Measurements from ENCODE around the gene CYTL1.
"Not testable (repeated sequence)": the region's sequence is repeated elsewhere in the genome, so short reads cannot be mapped to it uniquely, and the experiment has no call there.

CYTL1 gene

DNA sequence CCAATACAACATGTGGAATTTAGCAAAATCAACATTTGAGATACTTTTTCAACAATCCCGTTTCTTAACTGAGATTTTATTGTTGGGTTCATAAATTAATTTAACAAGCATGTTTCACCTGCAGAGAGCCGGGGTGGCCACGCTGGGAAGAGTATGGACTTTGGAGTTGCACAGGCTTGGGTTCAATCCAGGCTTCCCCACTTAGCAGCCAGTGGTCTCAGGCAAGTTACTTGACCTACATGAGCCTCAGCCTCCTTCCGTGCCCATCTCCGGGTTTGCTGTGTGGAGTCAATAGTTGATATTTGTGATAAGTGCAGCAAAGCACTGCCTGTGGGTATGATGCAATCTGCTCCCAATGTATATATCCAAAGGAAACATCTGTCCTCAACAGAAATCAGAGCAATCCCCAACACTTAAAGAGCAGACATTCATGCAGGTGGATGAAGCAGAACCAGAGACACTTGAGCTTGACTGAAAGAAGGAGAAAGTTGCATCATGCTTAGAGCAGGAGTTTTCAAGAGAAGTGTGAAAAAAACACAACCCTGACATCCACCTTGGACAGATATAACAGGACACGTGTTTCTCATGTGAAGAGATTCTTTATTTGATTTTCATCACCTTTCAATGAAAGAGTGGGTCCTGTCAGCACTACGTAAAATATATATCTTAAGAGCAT lies 5.1 kb downstream of the CYTL1 start:
- no peak for DNase-seq
- Mint-ChIP-seq H3K4me1 (peaks cover 13% of the 10 kb centered on the region), H3K27me3 (ENCODE audit: low read depth, poor library complexity) (peaks cover 44% of the 10 kb centered on the region), H3K9me3 (peaks cover 6% of the 10 kb centered on the region), H3K4me3 (no peak overlapping the region), H3K27ac (no peak overlapping the region), H3K36me3 (ENCODE audit: low read depth) (no peaks in the 10 kb centered on the region)
- TF ChIP-seq, protein P1, sequence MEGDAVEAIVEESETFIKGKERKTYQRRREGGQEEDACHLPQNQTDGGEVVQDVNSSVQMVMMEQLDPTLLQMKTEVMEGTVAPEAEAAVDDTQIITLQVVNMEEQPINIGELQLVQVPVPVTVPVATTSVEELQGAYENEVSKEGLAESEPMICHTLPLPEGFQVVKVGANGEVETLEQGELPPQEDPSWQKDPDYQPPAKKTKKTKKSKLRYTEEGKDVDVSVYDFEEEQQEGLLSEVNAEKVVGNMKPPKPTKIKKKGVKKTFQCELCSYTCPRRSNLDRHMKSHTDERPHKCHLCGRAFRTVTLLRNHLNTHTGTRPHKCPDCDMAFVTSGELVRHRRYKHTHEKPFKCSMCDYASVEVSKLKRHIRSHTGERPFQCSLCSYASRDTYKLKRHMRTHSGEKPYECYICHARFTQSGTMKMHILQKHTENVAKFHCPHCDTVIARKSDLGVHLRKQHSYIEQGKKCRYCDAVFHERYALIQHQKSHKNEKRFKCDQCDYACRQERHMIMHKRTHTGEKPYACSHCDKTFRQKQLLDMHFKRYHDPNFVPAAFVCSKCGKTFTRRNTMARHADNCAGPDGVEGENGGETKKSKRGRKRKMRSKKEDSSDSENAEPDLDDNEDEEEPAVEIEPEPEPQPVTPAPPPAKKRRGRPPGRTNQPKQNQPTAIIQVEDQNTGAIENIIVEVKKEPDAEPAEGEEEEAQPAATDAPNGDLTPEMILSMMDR (IDR thresholded peaks at IDR 0.05) = no peak

DNA sequence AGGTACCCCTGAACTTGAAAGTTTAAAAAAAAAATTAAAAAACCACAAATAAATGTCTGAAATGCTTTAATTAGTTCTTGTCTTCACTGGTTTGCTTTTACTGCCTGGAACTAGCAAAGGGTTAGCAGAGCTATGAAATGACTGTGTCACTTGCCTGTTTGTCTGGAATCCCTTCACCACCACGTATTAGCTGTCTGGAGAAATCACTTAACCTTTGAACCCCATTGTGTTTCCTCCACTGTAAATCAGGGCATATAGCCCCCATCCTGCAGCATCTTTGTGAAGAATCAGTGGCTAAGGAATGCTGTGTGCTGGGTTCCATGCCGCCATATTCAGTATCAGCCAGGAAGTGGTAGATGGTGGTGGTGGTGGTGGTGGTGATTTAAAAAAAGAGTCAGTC lies 6.3 kb downstream of the CYTL1 start:
- Mint-ChIP-seq H3K27ac (no peak overlapping the region), H3K27me3 (ENCODE audit: low read depth, poor library complexity) (peaks cover 43% of the 10 kb centered on the region), H3K9me3 (peaks cover 6% of the 10 kb centered on the region), H3K36me3 (ENCODE audit: low read depth) (no peaks in the 10 kb centered on the region), H3K4me3 (no peak overlapping the region), H3K4me1 (peaks cover 2% of the 10 kb centered on the region)
- TF ChIP-seq, protein P1 (IDR thresholded peaks at IDR 0.05) = no peak
- DNase-seq = no peak

DNA sequence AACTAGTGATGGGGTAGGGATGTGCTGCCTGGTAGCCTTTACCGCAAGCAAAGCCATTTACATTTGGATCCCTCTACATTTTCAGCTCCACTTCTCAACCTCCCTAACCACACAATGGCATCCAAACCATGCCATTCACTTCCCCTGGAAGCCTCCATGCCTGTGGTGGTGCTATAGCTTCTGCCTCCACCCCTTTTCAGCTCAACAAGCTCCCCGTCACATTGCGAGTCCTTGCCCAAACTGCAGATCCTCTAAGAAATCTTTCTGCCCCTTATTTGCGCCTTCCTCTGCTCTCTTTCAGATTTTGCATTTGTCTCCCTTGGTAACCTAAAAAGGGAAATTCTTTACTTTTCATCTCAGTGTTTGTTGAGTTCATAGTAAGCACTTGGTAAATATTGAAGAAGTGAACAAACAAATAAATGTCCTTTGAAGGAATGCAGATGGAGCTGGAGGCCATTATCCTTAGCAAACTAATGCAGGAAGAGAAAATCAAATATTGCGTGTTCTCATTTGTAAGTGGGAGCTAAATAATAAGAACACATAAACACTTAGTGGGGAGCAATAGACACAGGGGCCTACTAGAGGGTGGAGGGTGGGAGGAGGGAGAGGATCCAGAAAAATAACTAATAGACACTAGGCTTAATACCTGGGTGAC lies 6.9 kb downstream of the CYTL1 start:
- Mint-ChIP-seq H3K27me3 (ENCODE audit: low read depth, poor library complexity) (peaks cover 45% of the 10 kb centered on the region), H3K4me3 (no peak overlapping the region), H3K36me3 (ENCODE audit: low read depth) (no peaks in the 10 kb centered on the region), H3K9me3 (peaks cover 6% of the 10 kb centered on the region), H3K27ac (no peak overlapping the region), H3K4me1 (no peaks in the 10 kb centered on the region)
- TF ChIP-seq, protein P1 (IDR thresholded peaks at IDR 0.05) = no peak
- no peak for DNase-seq

DNA sequence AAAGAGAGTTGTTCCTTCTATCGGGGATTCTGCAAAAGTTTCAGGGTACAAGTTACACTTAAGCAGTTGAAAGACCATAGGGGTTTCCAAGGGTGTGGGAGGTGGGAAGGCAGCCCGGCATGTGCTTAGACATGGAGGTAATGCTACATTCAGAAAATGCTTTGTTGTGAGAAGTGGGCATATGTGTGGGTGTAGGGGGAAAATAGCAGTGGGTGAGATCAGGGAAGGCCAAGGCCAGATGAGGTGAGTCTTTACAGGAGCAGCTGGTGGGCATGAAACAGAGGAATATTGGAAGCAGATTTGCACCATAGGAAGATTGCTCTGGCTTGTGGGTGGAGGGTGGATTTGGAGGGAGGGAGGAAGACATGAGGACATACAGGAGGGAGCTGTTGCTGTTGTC lies 8.3 kb downstream of the CYTL1 start:
- no peaks in the 10 kb centered on the region for H3K4me1 Mint-ChIP-seq
- H3K27ac Mint-ChIP-seq = no peak overlapping the region
- no peak for DNase-seq
- TF ChIP-seq, protein P1 (IDR thresholded peaks at IDR 0.05) = no peak
- H3K36me3 Mint-ChIP-seq (ENCODE audit: low read depth) = no peaks in the 10 kb centered on the region
- no peak overlapping the region for H3K4me3 Mint-ChIP-seq
- H3K27me3 Mint-ChIP-seq (ENCODE audit: low read depth, poor library complexity) = peaks cover 33% of the 10 kb centered on the region
- H3K9me3 Mint-ChIP-seq = no peaks in the 10 kb centered on the region

DNA sequence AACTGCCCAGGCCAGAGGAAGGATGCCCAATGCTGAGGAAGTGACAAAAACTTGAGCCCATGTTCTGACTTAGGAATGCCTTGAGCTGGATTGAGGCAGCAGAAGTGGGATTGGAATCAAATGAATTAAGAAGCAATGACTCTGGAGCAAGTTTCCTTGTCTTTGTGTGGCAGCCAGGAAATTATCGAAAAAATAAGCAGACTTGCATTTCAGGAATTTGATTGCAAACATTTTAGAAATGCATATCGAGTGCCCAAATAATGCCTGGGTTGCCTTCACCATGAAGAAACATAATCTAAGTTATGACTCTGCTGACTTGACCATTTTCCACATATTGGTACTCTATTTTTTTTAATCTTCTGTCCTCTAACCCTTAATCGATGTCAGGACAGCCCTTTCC lies 9.5 kb downstream of the CYTL1 start:
- DNase-seq = no peak
- H3K4me3 Mint-ChIP-seq = no peak overlapping the region
- H3K36me3 Mint-ChIP-seq (ENCODE audit: low read depth) = no peaks in the 10 kb centered on the region
- no peaks in the 10 kb centered on the region for H3K9me3 Mint-ChIP-seq
- H3K27me3 Mint-ChIP-seq (ENCODE audit: low read depth, poor library complexity) = peaks cover 37% of the 10 kb centered on the region
- no peaks in the 10 kb centered on the region for H3K4me1 Mint-ChIP-seq
- H3K27ac Mint-ChIP-seq = no peak overlapping the region
- TF ChIP-seq, protein P1 (IDR thresholded peaks at IDR 0.05) = no peak

DNA sequence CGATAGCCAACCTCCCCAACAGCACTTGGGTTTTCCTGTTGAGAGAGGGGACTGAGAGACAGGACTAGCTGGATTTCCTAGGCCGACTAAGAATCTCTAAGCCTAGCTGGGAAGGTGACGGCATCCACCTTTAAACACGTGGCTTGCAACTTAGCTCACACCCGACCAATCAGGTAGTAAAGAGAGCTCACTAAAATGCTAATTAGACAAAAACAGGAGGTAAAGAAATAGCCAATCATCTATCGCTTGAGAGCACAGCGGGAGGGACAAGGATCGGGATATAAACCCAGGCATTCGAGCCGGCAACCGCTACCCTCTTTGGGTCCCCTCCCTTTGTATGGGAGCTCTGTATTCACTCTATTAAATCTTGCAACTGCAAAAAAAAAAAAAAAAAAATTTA lies 12.3 kb downstream of the CYTL1 start:
- peaks cover 41% of the 10 kb centered on the region for H3K27me3 Mint-ChIP-seq (ENCODE audit: low read depth, poor library complexity)
- not testable (repeated sequence) for H3K36me3 Mint-ChIP-seq (ENCODE audit: low read depth); DNase-seq; H3K27ac Mint-ChIP-seq; H3K4me3 Mint-ChIP-seq; H3K4me1 Mint-ChIP-seq; H3K9me3 Mint-ChIP-seq
